ENCODE measurements around the gene PLCB2.

The PLCB2 gene

DNA sequence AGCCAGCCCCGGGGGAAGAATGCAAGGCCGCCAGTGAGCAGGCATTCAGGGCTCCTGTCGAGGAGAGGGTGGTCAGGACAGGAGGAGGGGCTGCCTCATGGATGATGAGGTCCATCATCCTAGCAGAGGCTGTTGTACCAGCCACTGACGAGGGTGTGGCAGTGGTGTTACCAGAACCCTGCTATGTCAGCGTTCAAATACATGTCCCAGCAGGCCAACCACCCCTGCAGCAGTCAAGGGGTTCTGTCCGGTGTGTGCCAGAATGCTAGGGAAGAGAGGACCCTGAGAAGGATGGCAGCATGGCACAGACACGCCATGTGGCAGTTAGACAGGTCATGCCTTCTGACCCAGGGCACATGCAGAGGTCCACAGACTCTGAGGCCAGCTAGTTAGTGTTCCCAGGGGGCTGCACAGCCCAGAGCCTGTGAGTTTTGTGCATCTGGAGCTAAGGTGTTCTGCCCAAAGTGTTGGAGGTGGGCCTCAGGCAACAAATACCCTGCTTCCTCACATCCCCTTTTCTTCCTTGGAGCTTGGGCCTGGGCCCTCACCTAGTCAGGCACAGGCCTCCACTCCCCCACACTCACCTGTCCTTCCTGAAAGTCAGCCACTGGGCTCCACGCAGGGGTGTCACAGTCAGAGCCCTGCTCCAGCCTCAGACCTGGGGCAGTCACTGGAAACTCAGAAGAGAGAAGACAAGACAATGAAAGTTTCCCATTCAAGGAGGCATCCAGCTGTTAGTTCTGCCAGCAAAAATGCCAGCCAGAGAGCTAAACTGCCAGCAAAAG, 61.0 kb downstream of the PLCB2 start:
- DNase-seq, result peak; percentile 43

DNA sequence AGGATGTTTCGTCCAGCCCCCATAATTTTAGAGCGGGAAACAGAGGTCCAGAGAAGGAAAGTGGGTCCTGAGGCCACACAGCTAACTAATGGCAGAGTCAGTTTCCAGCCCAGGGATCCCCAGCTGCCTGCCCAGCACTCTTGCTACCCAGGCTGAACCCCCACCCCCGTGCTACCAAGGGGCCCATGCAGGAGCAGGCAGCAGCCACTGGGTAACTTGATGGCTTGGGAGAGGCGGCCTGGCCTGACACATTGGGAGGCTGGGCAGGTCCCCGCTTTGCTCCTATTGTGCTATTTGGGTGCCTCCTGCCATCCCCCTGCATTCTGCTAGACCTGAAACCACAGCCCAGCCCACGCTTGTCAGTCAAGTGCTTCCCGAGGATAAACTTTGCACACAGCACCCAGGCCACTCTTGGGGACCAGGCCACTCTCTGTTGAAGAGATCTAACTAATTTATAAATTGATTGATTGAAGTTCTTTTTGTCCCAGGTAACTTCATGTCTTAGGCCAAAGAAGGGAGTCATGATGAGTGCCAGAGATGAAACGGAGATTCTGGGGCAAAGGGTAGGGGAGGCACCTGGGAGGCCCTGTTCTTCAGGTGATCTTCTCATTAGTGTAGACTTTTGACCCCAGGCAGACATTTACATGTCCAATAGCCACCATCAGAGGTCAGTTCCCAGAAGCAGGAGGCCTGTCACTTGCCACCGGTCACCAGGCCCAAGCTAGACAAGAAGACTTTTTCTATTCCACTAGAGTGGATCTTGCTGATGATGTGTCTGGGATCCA, 61.9 kb downstream of the PLCB2 start:
- DNase-seq, result peak; percentile 51

DNA sequence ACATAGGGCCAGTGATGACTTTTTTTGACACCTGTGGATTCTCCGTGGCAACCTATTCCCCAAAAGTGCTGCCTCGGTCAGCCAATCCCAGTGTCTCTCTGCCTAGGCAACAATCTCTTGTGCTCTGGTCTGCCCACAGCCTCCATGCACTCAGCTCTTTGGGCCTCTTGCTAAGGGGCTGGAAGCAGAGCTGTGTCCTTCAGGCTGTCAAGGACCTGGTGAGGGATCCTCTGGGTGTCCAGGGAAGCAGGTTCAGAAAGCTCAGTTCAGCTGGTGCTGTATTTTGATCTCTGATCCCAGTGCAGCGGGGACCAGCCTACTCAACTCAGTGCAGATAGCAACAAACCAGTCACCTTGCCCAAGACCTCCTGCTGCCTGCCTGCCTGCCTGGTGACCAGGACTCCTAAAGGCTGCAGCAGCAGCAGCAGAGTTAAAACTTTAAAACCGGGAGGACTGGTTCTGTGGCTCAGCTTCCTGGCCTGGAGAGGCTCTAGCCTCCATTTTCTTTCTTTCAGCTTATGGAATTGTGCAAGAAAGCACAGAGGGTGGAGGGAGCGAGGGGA, 62.7 kb downstream of the PLCB2 start:
- DNase-seq, result peak; percentile 89

DNA sequence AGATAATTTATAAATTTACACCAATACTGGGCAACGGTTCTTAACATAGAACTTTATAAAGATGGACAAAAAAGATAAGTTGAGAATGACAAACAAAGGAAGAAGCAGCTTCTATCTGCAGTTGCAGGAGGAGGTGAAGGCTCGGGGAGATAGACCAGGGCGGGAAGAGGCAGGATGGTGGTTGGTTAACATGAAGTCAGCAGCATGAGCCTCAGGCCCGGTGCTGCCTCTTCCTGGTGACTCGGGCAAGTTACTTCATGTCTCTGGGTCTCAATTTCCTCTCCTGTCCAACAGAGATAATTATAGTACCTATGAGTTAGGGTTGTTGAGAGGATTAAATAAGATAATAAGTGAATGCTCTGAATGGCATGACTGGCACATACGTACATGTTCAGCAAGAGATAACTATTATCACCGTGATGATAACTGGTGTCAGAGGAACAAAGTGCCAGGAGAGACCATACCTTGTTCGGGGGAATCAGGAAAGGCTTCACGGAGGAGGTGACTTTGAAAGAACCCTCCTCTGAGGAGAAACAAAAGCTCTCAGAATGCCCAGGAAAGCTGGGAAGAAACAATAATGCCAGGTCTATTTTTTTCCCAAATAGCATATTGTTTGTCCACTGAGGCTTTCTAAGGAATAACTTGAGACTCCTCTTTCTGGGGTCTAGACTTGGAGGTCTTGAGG, 64.5 kb downstream of the PLCB2 start:
- no peak for DNase-seq

DNA sequence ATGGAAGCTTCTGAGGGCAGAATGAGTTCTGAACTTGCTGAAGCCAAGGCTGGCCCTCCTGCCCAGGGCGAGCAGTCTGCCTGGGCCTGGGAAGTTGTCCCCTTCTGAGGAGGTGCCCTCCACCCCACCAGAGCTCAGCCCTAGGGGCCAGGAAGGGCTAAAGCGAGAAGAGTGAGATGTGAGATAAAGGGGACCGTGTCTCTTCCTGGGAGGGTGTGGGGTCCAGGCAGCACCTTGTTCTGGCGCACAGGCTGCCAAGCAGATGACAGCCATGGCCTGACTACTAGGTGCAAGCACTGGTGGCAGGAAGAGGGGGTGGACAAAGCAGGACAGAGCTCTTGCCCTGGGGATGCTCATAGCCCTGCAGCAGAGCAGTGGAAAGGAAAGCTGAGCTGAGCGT, 65.1 kb downstream of the PLCB2 start:
- DNase-seq, result no peak

DNA sequence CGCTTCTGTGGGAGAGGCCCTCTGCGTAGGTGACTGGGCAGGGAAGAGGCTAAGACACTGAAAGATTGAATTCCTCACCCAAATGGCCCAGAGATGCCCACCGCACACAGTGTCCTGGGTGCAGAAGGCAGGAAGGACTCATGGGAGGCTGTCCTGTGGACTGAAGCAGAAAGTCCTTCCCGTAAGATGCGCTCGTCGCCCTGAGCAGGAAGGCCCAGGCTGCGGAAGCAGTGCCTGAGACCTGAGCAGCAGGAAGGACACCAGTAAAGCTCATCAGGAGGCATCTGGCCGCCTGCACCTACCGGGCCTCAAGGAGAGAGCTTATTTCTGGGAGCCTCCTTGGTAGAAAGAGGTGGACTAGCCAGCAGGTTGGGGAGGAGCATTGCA, 65.5 kb downstream of the PLCB2 start:
- DNase-seq, result no peak

- peak; percentile 48 for DNase-seq
Observed at GRCh38 chr15:40241269-40242212, 66.2 kb downstream of the PLCB2 start.

DNA sequence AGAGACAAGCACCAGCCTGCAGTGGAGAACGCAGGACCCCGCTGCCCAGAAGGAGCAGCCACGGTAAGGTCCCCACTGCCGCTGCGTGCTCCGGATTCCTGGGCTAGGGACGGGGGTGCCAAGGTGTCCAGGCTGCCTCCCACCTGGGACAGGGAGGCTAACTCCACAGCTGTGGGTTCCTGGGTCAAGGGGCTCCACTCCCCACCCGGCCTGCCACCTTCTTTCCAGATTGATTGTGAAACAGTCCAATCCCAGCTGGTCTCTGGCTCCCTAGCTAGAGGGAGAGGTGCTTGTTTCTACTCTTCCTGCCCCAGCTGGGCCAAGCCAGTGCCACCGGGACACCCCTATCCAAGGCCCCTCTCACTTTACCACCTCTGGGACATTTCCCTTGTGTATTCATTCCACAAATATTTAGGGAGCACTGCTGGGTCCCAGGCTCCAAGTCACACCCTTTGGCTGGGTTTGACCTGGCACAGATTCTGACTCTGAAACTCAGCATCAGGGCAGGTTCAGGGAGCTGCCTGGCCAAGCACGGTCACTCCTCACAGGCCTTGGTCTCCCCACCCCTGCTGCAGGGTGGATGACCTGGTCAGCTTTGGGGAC, 67.0 kb downstream of the PLCB2 start:
- DNase-seq, result peak; percentile 46

DNA sequence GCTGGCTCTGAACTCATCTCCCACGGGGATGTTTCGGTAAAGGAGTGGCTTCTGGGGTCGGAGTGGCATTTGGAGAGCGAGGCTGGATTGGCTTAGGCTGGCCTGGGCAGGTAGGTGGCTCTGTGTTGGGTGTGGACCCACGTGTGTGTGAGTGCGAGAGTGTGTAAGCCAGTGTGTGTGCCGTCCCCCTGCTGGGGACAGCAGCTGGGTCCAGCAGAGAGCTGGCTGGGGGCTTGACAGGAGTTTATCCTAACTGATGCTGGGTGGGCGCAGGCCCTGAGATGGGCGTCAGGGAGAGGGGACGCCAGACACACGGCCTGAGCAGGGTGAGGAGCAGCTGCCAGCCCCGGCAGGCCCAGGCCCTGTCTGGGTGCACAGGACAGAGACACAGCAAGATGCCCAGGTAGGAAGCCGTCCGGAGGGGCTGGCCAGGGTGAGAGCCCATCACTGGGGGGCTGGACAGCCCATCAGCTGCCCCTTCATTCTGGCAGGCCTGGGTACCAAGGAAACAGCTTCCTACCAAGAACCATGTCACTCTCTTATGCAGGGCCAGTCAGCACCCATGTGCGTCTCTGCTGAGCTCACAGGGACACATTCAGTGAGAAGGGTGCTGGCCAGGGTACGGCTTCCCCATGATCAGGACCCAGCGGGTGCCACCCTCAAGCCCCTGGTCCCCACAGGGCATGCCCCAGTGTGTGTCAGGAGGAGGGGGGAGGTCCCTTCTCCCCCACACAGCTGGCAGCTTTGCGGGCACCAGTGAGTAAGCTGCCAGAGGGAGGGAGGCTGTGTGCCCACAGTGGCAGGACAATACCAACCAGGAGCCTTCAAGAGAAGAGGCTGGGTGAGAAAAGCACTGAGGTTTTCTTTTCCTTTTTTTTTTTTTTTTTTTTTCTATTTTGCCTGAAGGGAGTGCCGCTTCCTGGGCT, 67.8 kb downstream of the PLCB2 start:
- DNase-seq, result no peak

DNA sequence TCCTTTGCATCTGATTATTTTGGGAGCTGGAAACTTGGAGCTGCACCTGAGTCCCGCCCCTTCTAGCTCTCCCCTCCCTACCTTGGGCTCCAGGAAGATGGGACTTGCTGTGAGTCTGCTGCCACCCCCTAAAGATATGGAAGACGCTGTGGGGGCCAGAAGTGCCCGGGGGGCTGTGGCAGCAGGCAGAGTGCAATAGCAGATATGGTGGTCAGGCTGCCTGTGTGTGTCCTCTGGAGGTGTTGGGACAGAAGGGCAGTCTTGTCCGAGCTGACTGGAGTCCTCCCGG, 68.4 kb downstream of the PLCB2 start:
- no peak for DNase-seq

GRCh38 chr15:40238532-40239403, 69.0 kb downstream of the PLCB2 start, which contains the start of gene PAK6:
Gene PAK6, plus strand, starts transcription at chr15:40239063. Its CDS starts 25,723 bp downstream, at chr15:40264786.
- peak; percentile 97 for DNase-seq
